ENCODE results near the gene EIF2B5.

- no peak for TF ChIP-seq CTCF (IDR thresholded peaks at IDR 0.05)
- TF ChIP-seq POLR2A (IDR thresholded peaks at IDR 0.05): no peak
Observed at GRCh38 chr3:184140436-184140835, 5.3 kb downstream of the EIF2B5 start.

Data from adrenal gland (tissue), 5 donors.